Brain microvascular endothelial cell (primary cell): ENCODE results near the gene PRIM1.

Experiments
- DNase-seq: peaks from one replicate; pipeline ENCODE4 v3.0.0-alpha.2; 2020
- H3K27ac ChIP-seq: fragments of 250-450 bp; sonication (Bioruptor Pico); 2 replicates; pipeline ENCODE4 v1.5.1; 2020; ENCODE audit warnings: mild to moderate bottlenecking, moderate library complexity
- H3K27me3 ChIP-seq: fragments of 250-450 bp; sonication (Bioruptor Pico); replicated peaks from 2 replicates; pipeline ENCODE4 v1.5.1; 2020; ENCODE audit warnings: mild to moderate bottlenecking
- H3K36me3 ChIP-seq: fragments of 250-450 bp; sonication (Bioruptor Pico); replicated peaks from 2 replicates; pipeline ENCODE4 v1.5.1; 2020; ENCODE audit warnings: mild to moderate bottlenecking
- H3K4me3 ChIP-seq: 2 replicates; pipeline ENCODE4 v1.5.1; 2011; ENCODE audit warnings: low read depth, mild to moderate bottlenecking, control low read depth, low read length, moderate library complexity
- in situ Hi-C: cut with HindIII; loops from 2 replicates; pipeline ENCODE4 v1.10.0; 2017; ENCODE audit warnings: low sequenced_read_pairs, low pct_ligation_motif_present
- TF ChIP-seq, protein P1 (sequence below): IDR thresholded peaks from 2 replicates; pipeline ENCODE4 v1.5.1; 2011; ENCODE audit warnings: low read depth, mild to moderate bottlenecking, moderate library complexity, low read length, control low read depth, inconsistent platforms; ENCODE audit errors: missing control alignments

The PRIM1 gene

DNA sequence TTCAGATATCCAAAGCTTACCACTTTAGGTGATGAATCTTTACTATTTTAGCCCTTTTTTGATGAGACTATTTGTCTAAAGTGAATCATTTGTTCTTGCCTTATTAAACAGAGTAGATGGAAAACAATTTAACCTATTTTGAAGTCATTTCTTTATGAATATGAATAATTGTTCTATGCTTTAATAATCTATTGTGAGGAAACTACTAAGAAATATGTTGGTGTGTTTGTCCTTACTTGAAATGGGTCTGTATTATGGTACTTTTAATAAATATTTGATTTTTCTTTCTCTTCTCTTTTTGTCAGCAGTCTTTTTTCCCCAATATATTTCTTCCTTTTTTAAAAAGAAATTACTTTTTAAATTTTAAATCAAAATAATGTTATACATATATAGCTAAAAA, 35.4 kb upstream of the PRIM1 start:
- no peak for DNase-seq
- Histone ChIP-seq H3K36me3 (no peaks in the 10 kb centered on the region), H3K4me3 (no peak overlapping the region), H3K27ac (no peak overlapping the region), H3K27me3 (no peaks in the 10 kb centered on the region)
- TF ChIP-seq, protein P1, sequence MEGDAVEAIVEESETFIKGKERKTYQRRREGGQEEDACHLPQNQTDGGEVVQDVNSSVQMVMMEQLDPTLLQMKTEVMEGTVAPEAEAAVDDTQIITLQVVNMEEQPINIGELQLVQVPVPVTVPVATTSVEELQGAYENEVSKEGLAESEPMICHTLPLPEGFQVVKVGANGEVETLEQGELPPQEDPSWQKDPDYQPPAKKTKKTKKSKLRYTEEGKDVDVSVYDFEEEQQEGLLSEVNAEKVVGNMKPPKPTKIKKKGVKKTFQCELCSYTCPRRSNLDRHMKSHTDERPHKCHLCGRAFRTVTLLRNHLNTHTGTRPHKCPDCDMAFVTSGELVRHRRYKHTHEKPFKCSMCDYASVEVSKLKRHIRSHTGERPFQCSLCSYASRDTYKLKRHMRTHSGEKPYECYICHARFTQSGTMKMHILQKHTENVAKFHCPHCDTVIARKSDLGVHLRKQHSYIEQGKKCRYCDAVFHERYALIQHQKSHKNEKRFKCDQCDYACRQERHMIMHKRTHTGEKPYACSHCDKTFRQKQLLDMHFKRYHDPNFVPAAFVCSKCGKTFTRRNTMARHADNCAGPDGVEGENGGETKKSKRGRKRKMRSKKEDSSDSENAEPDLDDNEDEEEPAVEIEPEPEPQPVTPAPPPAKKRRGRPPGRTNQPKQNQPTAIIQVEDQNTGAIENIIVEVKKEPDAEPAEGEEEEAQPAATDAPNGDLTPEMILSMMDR, result no peak
- in situ Hi-C loops, result no loop called here

DNA sequence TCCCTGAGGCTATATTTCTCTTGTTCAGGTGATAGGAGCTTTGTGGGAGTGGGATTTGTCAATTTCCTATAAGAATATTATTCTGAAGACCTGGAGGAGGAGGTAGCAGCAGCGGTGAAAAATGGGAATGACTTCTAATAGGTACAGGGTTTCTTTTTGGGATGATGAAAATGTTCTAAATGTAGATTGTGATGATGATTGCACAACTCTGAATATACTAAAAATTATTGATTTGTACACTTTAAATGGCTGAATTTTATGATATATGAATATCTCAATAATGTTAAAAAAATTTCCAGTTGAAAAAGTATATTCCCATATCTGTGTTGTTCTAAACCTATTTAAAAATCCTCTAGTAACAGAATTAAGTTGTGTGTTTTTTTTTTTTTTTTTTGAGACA, 33.8 kb upstream of the PRIM1 start:
- in situ Hi-C loops, result no loop called here
- TF ChIP-seq, protein P1, result no peak
- Histone ChIP-seq H3K27me3 (no peaks in the 10 kb centered on the region), H3K4me3 (no peak overlapping the region), H3K36me3 (no peaks in the 10 kb centered on the region), H3K27ac (no peak overlapping the region)
- DNase-seq, result no peak

DNA sequence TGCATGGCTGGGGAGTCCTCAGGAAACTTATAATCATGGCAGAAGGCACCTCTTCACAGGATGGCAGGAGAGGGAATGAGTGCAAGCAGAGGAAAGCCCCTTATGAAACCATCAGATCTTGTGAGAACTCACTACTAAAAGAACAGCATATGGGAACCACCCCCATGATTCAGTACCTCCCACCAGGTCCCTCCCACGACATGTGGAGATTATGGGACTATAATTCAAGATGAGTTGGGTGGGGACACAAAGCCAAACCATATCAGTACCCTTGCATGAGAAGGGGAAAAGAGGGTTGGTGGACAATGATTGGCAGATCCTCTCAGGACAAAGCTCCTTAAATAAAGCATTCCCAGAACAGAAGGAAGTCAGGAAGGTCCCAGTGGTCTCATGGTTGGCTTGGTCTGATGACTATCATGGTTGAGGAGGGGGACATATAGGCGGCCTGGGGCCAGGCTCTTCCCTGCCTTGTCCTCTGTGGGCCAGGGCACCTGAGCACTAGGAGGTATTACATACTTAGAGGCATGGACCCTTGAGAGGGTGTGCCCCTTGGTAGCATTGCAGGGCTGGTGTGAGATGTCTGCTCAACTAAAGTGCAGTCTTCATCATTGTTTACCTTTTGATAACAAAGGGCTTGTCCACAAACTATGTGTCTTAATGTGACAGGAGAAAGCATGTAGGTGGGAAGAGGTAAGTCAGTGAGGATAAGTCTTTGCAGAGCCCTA, 33.2 kb upstream of the PRIM1 start:
- H3K27me3 ChIP-seq, result no peaks in the 10 kb centered on the region
- DNase-seq, result no peak
- H3K36me3 ChIP-seq, result no peaks in the 10 kb centered on the region
- TF ChIP-seq, protein P1, result no peak
- in situ Hi-C loops, result no loop called here
- H3K4me3 ChIP-seq, result no peak overlapping the region
- H3K27ac ChIP-seq, result no peak overlapping the region

DNA sequence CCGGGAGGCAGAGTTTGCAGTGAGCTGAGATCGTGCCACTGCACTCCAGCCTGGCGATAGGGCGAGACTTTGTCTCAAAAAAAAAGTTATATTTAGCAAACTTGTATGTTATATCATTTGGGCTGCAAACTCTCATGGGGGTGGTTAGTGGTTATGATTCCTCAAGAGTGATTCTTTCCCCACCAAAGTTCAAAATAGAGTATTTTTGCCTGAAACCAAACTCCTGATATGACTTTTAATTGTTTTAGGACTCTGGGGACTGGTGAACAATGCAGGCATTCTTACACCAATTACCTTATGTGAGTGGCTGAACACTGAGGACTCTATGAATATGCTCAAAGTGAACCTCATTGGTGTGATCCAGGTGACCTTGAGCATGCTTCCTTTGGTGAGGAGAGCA, 29.6 kb upstream of the PRIM1 start:
- H3K27me3 ChIP-seq, result no peaks in the 10 kb centered on the region
- no peak for DNase-seq
- no peaks in the 10 kb centered on the region for H3K36me3 ChIP-seq
- in situ Hi-C loops, result no loop called here
- H3K4me3 ChIP-seq, result no peak overlapping the region
- H3K27ac ChIP-seq, result no peak overlapping the region
- TF ChIP-seq, protein P1, result no peak

DNA sequence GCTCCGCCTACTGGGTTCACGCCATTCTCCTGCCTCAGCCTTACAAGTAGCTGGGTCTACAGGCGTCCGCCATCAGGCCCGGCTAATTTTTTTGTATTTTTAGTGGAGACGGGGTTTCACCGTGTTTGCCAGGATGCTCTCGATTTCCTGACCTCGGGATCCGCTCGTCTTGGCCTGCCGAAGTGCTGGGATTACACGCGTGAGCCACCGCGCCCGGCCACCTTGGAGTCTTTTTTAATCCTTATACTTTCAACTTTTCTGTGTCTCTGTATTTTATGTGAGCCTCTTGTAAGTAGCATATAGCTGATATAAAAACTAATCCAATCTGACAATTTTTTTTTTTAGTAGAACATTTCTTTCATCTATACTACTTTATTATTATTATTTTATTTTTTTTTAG, 26.6 kb upstream of the PRIM1 start:
- in situ Hi-C loops, result no loop called here
- no peaks in the 10 kb centered on the region for H3K36me3 ChIP-seq
- H3K4me3 ChIP-seq, result no peak overlapping the region
- H3K27ac ChIP-seq, result no peak overlapping the region
- TF ChIP-seq, protein P1, result no peak
- H3K27me3 ChIP-seq, result no peaks in the 10 kb centered on the region
- no peak for DNase-seq

DNA sequence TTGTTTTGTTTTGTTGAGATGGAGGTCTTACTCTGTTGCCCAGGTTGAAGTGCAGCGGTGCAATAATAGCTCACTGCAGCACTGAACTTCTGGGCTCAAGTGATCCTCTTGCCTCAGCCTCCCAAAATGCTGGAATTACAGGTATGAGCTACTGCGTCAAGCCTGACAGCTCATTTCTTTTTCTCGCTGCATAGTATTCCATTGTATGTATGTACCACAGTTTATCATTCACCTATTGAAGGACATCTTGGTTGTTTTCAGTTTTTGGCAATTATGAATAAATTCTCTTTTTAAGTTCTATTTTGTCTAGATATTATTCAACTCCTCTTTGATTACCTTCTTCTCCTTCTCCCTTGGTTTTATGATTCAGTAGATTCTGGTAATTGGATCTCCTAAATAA, 24.5 kb upstream of the PRIM1 start:
- TF ChIP-seq, protein P1, result no peak
- in situ Hi-C loops, result no loop called here
- Histone ChIP-seq H3K27me3 (no peaks in the 10 kb centered on the region), H3K36me3 (no peaks in the 10 kb centered on the region), H3K27ac (no peak overlapping the region), H3K4me3 (no peak overlapping the region)
- DNase-seq, result no peak
